Measurements from ENCODE around the gene UTP11.

UTP11 gene

GRCh38 chr1:38045401-38046332, 33.1 kb downstream of the UTP11 start:
- DNase-seq, result peak in 1 of 56 donors; percentile 30

- DNase-seq, result peak in 1 of 56 donors; percentile 51
Measured at GRCh38 chr1:38046333-38046883, 33.9 kb downstream of the UTP11 start, which contains the start of gene POU3F1. Gene POU3F1, minus strand, starts transcription at chr1:38046793. Its CDS starts 50 bp downstream, at chr1:38046743.

- peak; percentile 23 to 94 (median 84) for DNase-seq
Measured at GRCh38 chr1:38046884-38047602, 34.5 kb downstream of the UTP11 start.

- no peak for DNase-seq
Measured at GRCh38 chr1:38047603-38048141, 35.1 kb downstream of the UTP11 start.

- DNase-seq, result peak in 3 of 56 donors; percentile 9 to 23 (median 22)
Measured at GRCh38 chr1:38050397-38051078, 38.0 kb downstream of the UTP11 start.

GRCh38 chr1:38051079-38051543, 38.6 kb downstream of the UTP11 start:
- no peak for DNase-seq

- no peak for DNase-seq
Measured at GRCh38 chr1:38052750-38053415, 40.3 kb downstream of the UTP11 start.

GRCh38 chr1:38053416-38054091, 41.0 kb downstream of the UTP11 start:
- no peak for DNase-seq

GRCh38 chr1:38055398-38055797, 42.9 kb downstream of the UTP11 start:
- DNase-seq, result no peak

GRCh38 chr1:38055965-38056364, 43.4 kb downstream of the UTP11 start:
- DNase-seq, result no peak

- DNase-seq, result peak in 1 of 56 donors; percentile 16
Measured at GRCh38 chr1:38059635-38060250, 47.2 kb downstream of the UTP11 start.

GRCh38 chr1:38060498-38060897, 48.0 kb downstream of the UTP11 start:
- no peak for DNase-seq

- DNase-seq, result no peak
Measured at GRCh38 chr1:38061290-38061689, 48.8 kb downstream of the UTP11 start.

- DNase-seq, result no peak
Measured at GRCh38 chr1:38061883-38062328, 49.4 kb downstream of the UTP11 start.

- DNase-seq, result peak in 1 of 56 donors; percentile 23
Measured at GRCh38 chr1:38062361-38063288, 50.1 kb downstream of the UTP11 start.

- DNase-seq, result no peak
Measured at GRCh38 chr1:38063616-38064015, 51.1 kb downstream of the UTP11 start.

GRCh38 chr1:38064197-38064903, 51.8 kb downstream of the UTP11 start:
- DNase-seq, result peak in 24 of 56 donors; percentile 13 to 54 (median 34)
